HepG2 (cell line): ENCODE results near the gene UAP1L1. TPM values are rescaled to one million over a fixed set of nuclear protein-coding genes. Genes with fewer than 3 reads are reported as not detected.

ENCODE experiments used
- DRAP1 ChIP-seq: IDR thresholded peaks from 2 replicates; pipeline ENCODE4 v1.6.1; 2016; ENCODE audit warnings: missing genetic modification reagents, missing compliant biosample characterization
- ELK4 ChIP-seq: sonication (generic); formaldehyde crosslinking; IDR thresholded peaks from 2 replicates; pipeline ENCODE4 v1.9.0; 2021; ENCODE audit warnings: missing genetic modification reagents, borderline replicate concordance
- EP300 ChIP-seq, 3 experiments: sonication (generic) in 1 of 3; formaldehyde crosslinking in 1 of 3; IDR thresholded peaks; 2 replicates each; pipeline versions ENCODE4 v1.5.1 to v1.6.1; 2011 to 2020; ENCODE audit warnings: low read depth in 2 of 3, low read length in 2 of 3, borderline replicate concordance in 1 of 3, improper control_type of control experiment in 1 of 3, mild to moderate bottlenecking in 1 of 3, missing genetic modification reagents in 1 of 3, moderate library complexity in 1 of 3
- HDAC1 ChIP-seq: sonication (generic); formaldehyde crosslinking; IDR thresholded peaks from 2 replicates; pipeline ENCODE4 v1.5.1; 2020; ENCODE audit warnings: mild to moderate bottlenecking, missing genetic modification reagents
- HNF1B ChIP-seq: sonication (generic); formaldehyde crosslinking; IDR thresholded peaks from 2 replicates; pipeline ENCODE4 v1.5.1; 2020; ENCODE audit warnings: mild to moderate bottlenecking, moderate library complexity, missing genetic modification reagents
- HOXD1 ChIP-seq: sonication (generic); formaldehyde crosslinking; IDR thresholded peaks from 2 replicates; pipeline ENCODE4 v1.5.0; 2020; ENCODE audit warnings: missing genetic modification reagents
- LBX2 ChIP-seq: sonication (generic); formaldehyde crosslinking; IDR thresholded peaks from 2 replicates; pipeline ENCODE4 v1.5.0; 2020; ENCODE audit warnings: missing genetic modification reagents, mild to moderate bottlenecking, borderline replicate concordance
- MNT ChIP-seq: fragments of 450-650 bp; IDR thresholded peaks from 2 replicates; pipeline ENCODE4 v1.6.1; 2016
- PHF20 ChIP-seq: sonication (generic); formaldehyde crosslinking; IDR thresholded peaks from 2 replicates; pipeline ENCODE4 v1.5.0; 2020; ENCODE audit warnings: mild to moderate bottlenecking, missing genetic modification reagents
- RBAK ChIP-seq: sonication (generic); formaldehyde crosslinking; IDR thresholded peaks from 2 replicates; pipeline ENCODE4 v1.5.1; 2020; ENCODE audit warnings: mild to moderate bottlenecking, missing genetic modification reagents
- RORA ChIP-seq: sonication (generic); formaldehyde crosslinking; IDR thresholded peaks from 2 replicates; pipeline ENCODE4 v1.5.0; 2020; ENCODE audit warnings: mild to moderate bottlenecking, missing genetic modification reagents, moderate library complexity
- TGIF2 ChIP-seq: IDR thresholded peaks from 2 replicates; pipeline ENCODE4 v1.6.1; 2016; ENCODE audit warnings: control low read depth, missing compliant biosample characterization
- THAP11 ChIP-seq: IDR thresholded peaks from 2 replicates; pipeline ENCODE4 v1.6.1; 2016; ENCODE audit warnings: missing biosample characterization, missing genetic modification reagents
- YEATS2 ChIP-seq: sonication (generic); formaldehyde crosslinking; IDR thresholded peaks from 2 replicates; pipeline ENCODE4 v1.4.0; 2020; ENCODE audit warnings: missing genetic modification reagents, borderline replicate concordance
- ZNF230 ChIP-seq: sonication (generic); formaldehyde crosslinking; IDR thresholded peaks from 2 replicates; pipeline ENCODE4 v1.4.0; 2020; ENCODE audit warnings: mild to moderate bottlenecking, missing genetic modification reagents
- ZNF275 ChIP-seq: sonication (generic); formaldehyde crosslinking; IDR thresholded peaks from 2 replicates; pipeline ENCODE4 v1.8.0; 2022; ENCODE audit warnings: missing genetic modification reagents, mild to moderate bottlenecking, inconsistent platforms, borderline replicate concordance
- ZNF335 ChIP-seq: sonication (generic); formaldehyde crosslinking; IDR thresholded peaks from 2 replicates; pipeline ENCODE4 v1.4.0; 2020; ENCODE audit warnings: missing genetic modification reagents
- ZNF33B ChIP-seq: sonication (generic); formaldehyde crosslinking; IDR thresholded peaks from 2 replicates; pipeline ENCODE4 v1.5.1; 2020; ENCODE audit warnings: mild to moderate bottlenecking, missing genetic modification reagents
- ZNF737 ChIP-seq: sonication (generic); formaldehyde crosslinking; IDR thresholded peaks from 2 replicates; pipeline ENCODE4 v1.5.0; 2020; ENCODE audit warnings: missing genetic modification reagents, mild to moderate bottlenecking, borderline replicate concordance
- ZNF746 ChIP-seq: sonication (generic); formaldehyde crosslinking; IDR thresholded peaks from 2 replicates; pipeline ENCODE4 v1.8.0; 2022; ENCODE audit warnings: mild to moderate bottlenecking, missing genetic modification reagents
- ZSCAN22 ChIP-seq: sonication (generic); formaldehyde crosslinking; IDR thresholded peaks from 2 replicates; pipeline ENCODE4 v1.4.0; 2020; ENCODE audit warnings: mild to moderate bottlenecking, missing genetic modification reagents
- polyA plus RNA-seq, 8 experiments: library from polyadenylated mRNA; depleted of rRNA in 3 of 8; stranded (reverse) in 7 of 8; unstranded in 1 of 8; fragments of >200 nt; fragmentation: Illumina TruSeq in 4 of 8; extraction: Trizol in 4 of 8; gene quantifications; 2 replicates each; pipeline versions ENCODE4 v1.2.1 to v1.2.3, GENCODE V29; 2011 to 2016; ENCODE audit warnings: low read depth in 4 of 8, missing spikeins in 1 of 8, mixed read lengths in 1 of 8; ENCODE audit not compliant: insufficient read depth in 1 of 8
- total RNA-seq, 5 experiments: library from RNA; depleted of rRNA; stranded (reverse); fragments of >200 nt; fragmentation: Illumina TruSeq; extraction: Trizol; gene quantifications; 2 replicates each; pipeline ENCODE4 v1.2.3, GENCODE V29; 2016; ENCODE audit warnings: low read depth in 1 of 5

UAP1L1 gene
- total and polyA plus RNA-seq, 2 of the 13 experiments (the other 11 are each of a cell fraction or from before 2014, with no cell fraction given) = 5.4 to 6.4 TPM

GRCh38 chr9:137046088-137046787, 31.1 kb upstream of the UAP1L1 start, which contains the start of gene NPDC1 (continued):
- TF ChIP-seq EP300 (IDR thresholded peaks at IDR 0.05; ENCODE audit: low read depth in 2 of 2, low read length in 2 of 2) (no peak), EP300 (CRISPR knock-in tag; IDR thresholded peaks at IDR 0.05; ENCODE audit: borderline replicate concordance) (no peak), YEATS2 (CRISPR knock-in tag) (peak; percentile 79), PHF20 (CRISPR knock-in tag) (peak; percentile 39), ZNF230 (CRISPR knock-in tag) (peak; percentile 78), RBAK (CRISPR knock-in tag) (no peak), DRAP1 (0 out of 2 replicates have a peak, but pooled peaks have one; percentile 23), ZNF275 (CRISPR knock-in tag) (peak; percentile 48; the same call in 1 of the 2 replicates), ZNF335 (CRISPR knock-in tag) (0 out of 2 replicates have a peak, but pooled peaks have one; percentile 76), HNF1B (CRISPR knock-in tag) (peak; percentile 77), ZNF33B (CRISPR knock-in tag) (no peak), MNT (no peak), TGIF2 (peak; percentile 93), ELK4 (CRISPR knock-in tag) (no peak; the same call in 1 of the 2 replicates), HOXD1 (CRISPR knock-in tag) (no peak; the same call in 1 of the 2 replicates), HDAC1 (CRISPR knock-in tag) (peak; percentile 58; the same call in 1 of the 2 replicates), ZSCAN22 (CRISPR knock-in tag) (no peak), ZNF737 (CRISPR knock-in tag) (no peak), LBX2 (CRISPR knock-in tag) (0 out of 2 replicates have a peak, but pooled peaks have one; percentile 49), ZNF746 (CRISPR knock-in tag) (peak; percentile 66; the same call in 1 of the 2 replicates), THAP11 (CRISPR knock-in tag) (0 out of 2 replicates have a peak, but pooled peaks have one; percentile 57), RORA (CRISPR knock-in tag) (no peak)
